Measurements from ENCODE around the gene SPTBN5.

The SPTBN5 gene

GRCh38 chr15:41886741-41887140 lies 7.1 kb downstream of the SPTBN5 start:
- H3K4me1 ChIP-seq (ENCODE audit: control insufficient read depth in 1 of 2, insufficient read depth in 1 of 2, low read depth in 1 of 2, low read length in 1 of 2): peaks cover 0 to 6% of the 10 kb centered on the region in 2 experiments
- no peak overlapping the region for H3K4me3 ChIP-seq (ENCODE audit: low read depth in 1 of 2, low read length in 1 of 2)
- H3K9me3 ChIP-seq: no peaks in the 10 kb centered on the region
- H3K27me3 ChIP-seq: peaks cover 18% of the 10 kb centered on the region
- no peak overlapping the region for H3K27ac ChIP-seq
- no peaks in the 10 kb centered on the region for H3K36me3 ChIP-seq
- TF ChIP-seq CTCF (IDR thresholded peaks at IDR 0.05): no peak

GRCh38 chr15:41885841-41886240 lies 8.0 kb downstream of the SPTBN5 start:
- H3K9me3 ChIP-seq: no peaks in the 10 kb centered on the region
- H3K4me1 ChIP-seq (ENCODE audit: control insufficient read depth in 1 of 2, insufficient read depth in 1 of 2, low read depth in 1 of 2, low read length in 1 of 2): peaks cover 0 to 6% of the 10 kb centered on the region in 2 experiments
- TF ChIP-seq CTCF (IDR thresholded peaks at IDR 0.05): no peak
- peaks cover 27% of the 10 kb centered on the region for H3K27me3 ChIP-seq
- H3K27ac ChIP-seq: no peak overlapping the region
- H3K36me3 ChIP-seq: no peaks in the 10 kb centered on the region
- H3K4me3 ChIP-seq (ENCODE audit: low read depth in 1 of 2, low read length in 1 of 2): no peak overlapping the region

- Histone ChIP-seq H3K4me1 (ENCODE audit: control insufficient read depth in 1 of 2, insufficient read depth in 1 of 2, low read depth in 1 of 2, low read length in 1 of 2) (peaks cover 0 to 6% of the 10 kb centered on the region in 2 experiments), H3K9me3 (no peaks in the 10 kb centered on the region), H3K4me3 (ENCODE audit: low read depth in 1 of 2, low read length in 1 of 2) (no peak overlapping the region), H3K27ac (no peak overlapping the region), H3K36me3 (no peaks in the 10 kb centered on the region), H3K27me3 (peaks cover 33% of the 10 kb centered on the region)
- no peak for TF ChIP-seq CTCF (IDR thresholded peaks at IDR 0.05)
These were observed 8.5 kb downstream of the SPTBN5 start for GRCh38 chr15:41885321-41885720.

- H3K27me3 ChIP-seq: peaks cover 41% of the 10 kb centered on the region
- no peak overlapping the region for H3K4me3 ChIP-seq (ENCODE audit: low read depth in 1 of 2, low read length in 1 of 2)
- no peaks in the 10 kb centered on the region for H3K9me3 ChIP-seq
- H3K36me3 ChIP-seq: no peaks in the 10 kb centered on the region
- no peak for TF ChIP-seq CTCF (IDR thresholded peaks at IDR 0.05)
- no peak overlapping the region for H3K27ac ChIP-seq
- H3K4me1 ChIP-seq (ENCODE audit: control insufficient read depth in 1 of 2, insufficient read depth in 1 of 2, low read depth in 1 of 2, low read length in 1 of 2): peaks cover 0 to 6% of the 10 kb centered on the region in 2 experiments
These were observed 9.4 kb downstream of the SPTBN5 start for GRCh38 chr15:41884458-41884857.

- H3K27me3 ChIP-seq: peaks cover 45% of the 10 kb centered on the region
- peaks cover 0 to 6% of the 10 kb centered on the region in 2 experiments for H3K4me1 ChIP-seq (ENCODE audit: control insufficient read depth in 1 of 2, insufficient read depth in 1 of 2, low read depth in 1 of 2, low read length in 1 of 2)
- no peak for TF ChIP-seq CTCF (IDR thresholded peaks at IDR 0.05)
- H3K9me3 ChIP-seq: no peaks in the 10 kb centered on the region
- H3K36me3 ChIP-seq: no peaks in the 10 kb centered on the region
- no peak overlapping the region for H3K27ac ChIP-seq
- no peak overlapping the region for H3K4me3 ChIP-seq (ENCODE audit: low read depth in 1 of 2, low read length in 1 of 2)
These were observed 10.4 kb downstream of the SPTBN5 start for GRCh38 chr15:41883484-41883825.
